ENCODE data around the gene PTPRU.

- TF ChIP-seq SIN3A (IDR thresholded peaks at IDR 0.05; ENCODE audit: borderline replicate concordance, low read depth, low read length) (no peak), CTCF (IDR thresholded peaks at IDR 0.05) (no peak), RAD21 (IDR thresholded peaks at IDR 0.05; ENCODE audit: low read length) (no peak), POLR2AphosphoS5 (IDR thresholded peaks at IDR 0.05; ENCODE audit: low read depth, low read length) (no peak), RFX5 (IDR thresholded peaks at IDR 0.05; ENCODE audit: low read length) (no peak)
Measured at GRCh38 chr1:29365906-29366670, 129.8 kb downstream of the PTPRU start.

All from SK-N-SH (cell line).